ENCODE data around the gene CAV1.

GRCh38 chr7:116575853-116576252 lies 51.0 kb downstream of the CAV1 start:
- TF ChIP-seq, protein P1, sequence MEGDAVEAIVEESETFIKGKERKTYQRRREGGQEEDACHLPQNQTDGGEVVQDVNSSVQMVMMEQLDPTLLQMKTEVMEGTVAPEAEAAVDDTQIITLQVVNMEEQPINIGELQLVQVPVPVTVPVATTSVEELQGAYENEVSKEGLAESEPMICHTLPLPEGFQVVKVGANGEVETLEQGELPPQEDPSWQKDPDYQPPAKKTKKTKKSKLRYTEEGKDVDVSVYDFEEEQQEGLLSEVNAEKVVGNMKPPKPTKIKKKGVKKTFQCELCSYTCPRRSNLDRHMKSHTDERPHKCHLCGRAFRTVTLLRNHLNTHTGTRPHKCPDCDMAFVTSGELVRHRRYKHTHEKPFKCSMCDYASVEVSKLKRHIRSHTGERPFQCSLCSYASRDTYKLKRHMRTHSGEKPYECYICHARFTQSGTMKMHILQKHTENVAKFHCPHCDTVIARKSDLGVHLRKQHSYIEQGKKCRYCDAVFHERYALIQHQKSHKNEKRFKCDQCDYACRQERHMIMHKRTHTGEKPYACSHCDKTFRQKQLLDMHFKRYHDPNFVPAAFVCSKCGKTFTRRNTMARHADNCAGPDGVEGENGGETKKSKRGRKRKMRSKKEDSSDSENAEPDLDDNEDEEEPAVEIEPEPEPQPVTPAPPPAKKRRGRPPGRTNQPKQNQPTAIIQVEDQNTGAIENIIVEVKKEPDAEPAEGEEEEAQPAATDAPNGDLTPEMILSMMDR (IDR thresholded peaks at IDR 0.05) = no peak
- no peak for TF ChIP-seq POLR2A (IDR thresholded peaks at IDR 0.05)
